GM21526 (cell line): Measurements from ENCODE around the gene DSC1.
"Not testable (repeated sequence)": the region's sequence is repeated elsewhere in the genome, so short reads cannot be mapped to it uniquely, and the experiment has no call there.

Source experiments
- ATAC-seq: cut with Tn5 transposase; IDR thresholded peaks from one replicate; pipeline ENCODE4 v1.9.1; 2021; ENCODE audit warnings: moderate library complexity; ENCODE audit not compliant: unreplicated experiment, low FRiP score

The DSC1 gene

GRCh38 chr18:31162825-31163435, at the start of gene DSC1:
TSS of gene DSC1 (minus strand) at chr18:31162856. CDS start at chr18:31162594, 262 bp downstream.
- ATAC-seq, result no peak

- ATAC-seq, result no peak
Observed at GRCh38 chr18:31211047-31211446, 48.4 kb upstream of the DSC1 start.

GRCh38 chr18:31209041-31209440, 46.4 kb upstream of the DSC1 start:
- ATAC-seq, result no peak

- no peak for ATAC-seq
Observed at GRCh38 chr18:31207391-31207790, 44.7 kb upstream of the DSC1 start.

- ATAC-seq, result peak; percentile 96
Observed at GRCh38 chr18:31206787-31207381, 44.2 kb upstream of the DSC1 start.

- ATAC-seq, result no peak
Observed at GRCh38 chr18:31206071-31206470, 43.4 kb upstream of the DSC1 start.

GRCh38 chr18:31205273-31205672, 42.6 kb upstream of the DSC1 start:
- no peak for ATAC-seq

- ATAC-seq, result no peak
Observed at GRCh38 chr18:31204833-31205232, 42.2 kb upstream of the DSC1 start.

- ATAC-seq, result no peak
Observed at GRCh38 chr18:31204166-31204565, 41.5 kb upstream of the DSC1 start.

GRCh38 chr18:31203794-31204148, 41.1 kb upstream of the DSC1 start:
- no peak for ATAC-seq

GRCh38 chr18:31203096-31203793, 40.6 kb upstream of the DSC1 start:
- ATAC-seq, result no peak

- no peak for ATAC-seq
Observed at GRCh38 chr18:31199190-31199769, 36.6 kb upstream of the DSC1 start.

- ATAC-seq, result no peak
Observed at GRCh38 chr18:31197676-31198075, 35.0 kb upstream of the DSC1 start.

GRCh38 chr18:31195063-31195462, 32.4 kb upstream of the DSC1 start:
- no peak for ATAC-seq

GRCh38 chr18:31192086-31192776, 29.6 kb upstream of the DSC1 start:
- ATAC-seq, result no peak

- ATAC-seq, result no peak
Observed at GRCh38 chr18:31190919-31191318, 28.3 kb upstream of the DSC1 start.

GRCh38 chr18:31189757-31190156, 27.1 kb upstream of the DSC1 start:
- ATAC-seq, result no peak

GRCh38 chr18:31185186-31185950, 22.7 kb upstream of the DSC1 start:
- no peak for ATAC-seq

GRCh38 chr18:31183302-31183701, 20.6 kb upstream of the DSC1 start:
- ATAC-seq, result no peak

- not testable (repeated sequence) for ATAC-seq
Observed at GRCh38 chr18:31177369-31177768, 14.7 kb upstream of the DSC1 start.
